GM18517 (cell line): ENCODE data around the gene KNOP1.
"Not testable (repeated sequence)": the region's sequence is repeated elsewhere in the genome, so short reads cannot be mapped to it uniquely, and the experiment has no call there.

ENCODE experiments used
- ATAC-seq: cut with Tn5 transposase; IDR thresholded peaks from one replicate; pipeline ENCODE4 v1.9.1; 2021; ENCODE audit warnings: mild to moderate bottlenecking, moderate library complexity; ENCODE audit not compliant: unreplicated experiment

KNOP1 gene

DNA sequence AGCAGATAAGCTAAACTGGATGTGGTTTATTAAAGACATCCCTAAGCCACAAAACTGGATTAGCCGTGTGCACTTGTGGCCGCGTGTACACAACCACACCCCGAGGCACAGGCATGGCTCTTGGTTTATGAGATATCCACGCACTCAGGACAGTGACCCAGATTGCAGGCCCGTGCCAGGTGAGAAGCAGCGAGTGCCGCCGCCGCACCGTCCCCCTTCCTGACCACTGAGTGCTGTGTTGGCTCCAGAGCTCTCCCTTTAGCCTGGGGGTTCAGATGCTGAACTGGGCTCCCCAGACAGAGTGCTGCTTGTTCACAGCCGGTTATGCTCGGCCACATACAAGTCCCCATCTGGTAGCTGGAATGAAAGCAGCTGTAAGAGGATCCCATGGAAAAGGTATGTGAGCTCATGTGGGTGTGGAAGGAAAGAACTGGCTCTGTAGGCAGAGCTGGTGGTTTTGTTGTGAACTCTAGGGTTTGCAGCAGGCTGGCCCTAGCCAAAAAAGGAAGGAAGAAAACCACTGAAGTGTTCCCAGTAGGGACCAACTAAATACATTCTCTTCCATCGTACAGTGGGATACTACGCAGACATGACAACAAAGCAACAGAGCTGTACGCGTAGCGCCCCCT, 29.5 kb downstream of the KNOP1 start:
- no peak for ATAC-seq

DNA sequence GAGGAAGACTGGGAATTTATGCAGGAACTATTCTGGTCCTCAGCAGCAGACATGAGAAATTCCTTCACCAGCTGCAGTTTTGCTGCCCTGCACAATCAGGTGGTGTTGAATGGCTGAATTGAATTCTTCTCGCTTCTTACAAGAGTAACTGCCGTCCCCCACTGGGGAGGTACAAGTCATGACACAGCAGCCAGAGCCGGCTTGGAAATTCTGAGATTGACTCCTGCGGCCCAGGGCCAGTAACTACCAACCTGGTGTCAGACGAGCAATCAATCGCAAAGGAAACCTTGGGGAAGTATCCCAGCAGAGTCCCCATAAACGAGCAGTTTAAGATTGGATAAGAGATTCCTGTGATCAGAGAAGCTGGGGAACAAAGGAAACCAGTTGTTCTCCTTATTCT, 30.7 kb downstream of the KNOP1 start:
- ATAC-seq: no peak

DNA sequence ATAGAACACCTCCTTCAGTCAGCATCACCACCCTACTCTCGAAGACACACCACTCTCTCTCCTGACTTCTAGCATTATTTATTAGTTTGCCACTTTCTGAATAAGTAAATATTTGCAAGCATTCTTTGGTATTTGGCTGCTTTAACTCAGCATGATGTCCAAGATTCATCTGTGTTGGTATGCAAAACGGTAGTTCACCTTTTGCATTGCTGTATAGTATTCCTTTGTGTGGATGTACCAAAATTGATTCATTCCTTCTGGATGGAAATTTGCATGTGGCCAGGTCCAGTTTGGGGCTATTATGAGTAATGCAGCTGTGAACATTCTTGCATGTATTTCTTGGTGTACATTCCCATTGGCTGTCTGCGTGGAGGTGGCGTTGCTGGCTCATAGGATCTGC, 32.9 kb downstream of the KNOP1 start:
- ATAC-seq: no peak

DNA sequence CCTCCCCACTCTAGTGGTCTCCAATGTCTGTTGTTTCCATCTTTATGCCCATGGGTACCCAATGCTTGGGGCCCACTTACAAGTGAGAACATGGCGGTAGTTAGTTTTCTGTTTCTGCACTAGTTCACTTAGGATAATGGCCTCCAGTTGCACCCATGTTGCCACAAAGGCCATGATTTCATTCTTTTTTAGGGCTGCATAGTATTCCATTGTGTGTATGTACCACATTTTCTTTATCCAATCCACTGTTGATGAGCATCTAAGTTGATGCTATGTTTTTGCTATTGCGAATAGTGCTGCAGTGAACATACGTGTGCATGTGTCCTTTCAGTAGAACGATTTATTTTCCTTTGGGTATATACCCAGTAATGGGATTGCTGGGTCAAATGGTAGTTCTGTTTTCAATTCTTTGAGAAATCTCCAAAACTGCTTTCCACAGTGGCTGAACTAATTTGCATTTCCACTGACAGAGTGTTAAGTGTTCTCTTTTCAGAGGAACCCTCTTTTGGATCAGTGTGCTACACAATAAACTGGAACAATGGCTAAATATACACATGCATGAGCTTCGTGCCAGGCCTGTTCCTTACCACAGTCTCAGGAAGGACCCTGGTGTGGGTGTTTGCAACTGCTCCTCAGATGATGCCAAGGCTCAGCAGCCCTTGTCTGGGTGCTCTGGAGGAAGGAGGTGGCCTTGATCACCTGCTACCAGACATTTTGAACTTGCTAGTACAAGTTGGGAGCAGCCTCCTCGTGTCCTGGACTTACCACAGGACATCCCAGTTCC, 34.4 kb downstream of the KNOP1 start:
- ATAC-seq: no peak

DNA sequence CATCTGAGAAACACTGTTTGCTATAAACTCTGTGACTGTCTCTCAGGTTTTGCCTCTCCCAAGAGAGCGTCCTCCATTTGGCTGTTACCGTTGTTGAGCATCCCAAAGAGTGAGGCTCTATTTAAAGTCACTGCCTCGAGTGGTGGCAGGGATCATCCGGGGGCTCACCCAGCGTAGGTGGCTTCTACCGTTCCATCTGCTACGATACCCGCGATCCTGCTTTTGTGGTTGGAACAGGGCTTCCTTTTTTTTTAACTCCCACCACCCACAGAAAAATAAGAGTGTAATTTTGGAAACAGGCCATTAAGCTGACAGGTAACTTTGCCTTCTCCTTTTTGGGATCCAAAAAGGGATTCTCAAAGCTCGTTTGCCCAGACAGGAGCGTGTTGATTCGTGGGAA, 36.4 kb downstream of the KNOP1 start:
- no peak for ATAC-seq

DNA sequence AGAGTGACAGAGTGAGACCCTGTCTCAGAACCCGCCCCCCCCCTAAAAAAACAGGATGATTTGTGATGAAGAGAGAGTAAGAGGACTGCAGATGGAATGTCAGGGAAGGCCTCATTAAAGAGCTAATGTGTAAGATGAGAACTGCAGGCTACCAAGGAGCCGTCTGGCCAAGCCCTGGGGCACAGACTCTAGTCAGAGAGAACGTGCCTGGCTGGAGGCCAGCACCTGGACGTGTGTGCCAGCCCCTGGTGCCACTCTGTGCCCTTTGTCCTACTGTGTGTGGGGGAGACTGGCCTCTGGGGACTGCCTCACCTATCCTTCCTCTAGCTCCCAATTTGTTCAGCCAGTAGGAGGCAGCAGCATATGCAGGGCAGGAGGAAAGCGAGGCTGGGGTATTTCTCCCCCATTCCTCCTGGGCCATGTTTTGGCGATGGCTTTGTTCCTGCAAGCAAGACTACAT, 37.1 kb downstream of the KNOP1 start:
- no peak for ATAC-seq

DNA sequence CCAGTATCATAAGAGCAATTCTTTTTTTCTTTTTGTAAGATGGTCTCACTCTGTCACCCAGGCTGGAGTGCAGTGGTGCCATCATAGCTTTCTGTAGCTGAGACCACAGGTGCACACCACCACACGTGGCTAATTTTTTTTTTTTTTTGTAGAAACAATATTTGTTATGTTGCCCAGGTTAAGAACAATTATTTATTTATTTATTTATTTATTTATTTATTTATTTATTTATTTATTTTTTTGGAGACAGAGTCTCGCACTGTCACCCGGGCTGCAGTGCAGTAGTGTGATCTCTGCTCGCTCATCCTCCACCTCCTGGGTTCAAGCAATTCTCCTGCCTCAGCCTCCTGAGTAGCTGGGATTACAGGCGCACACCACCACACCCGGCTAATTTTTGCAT, 38.7 kb downstream of the KNOP1 start:
- not testable (repeated sequence) for ATAC-seq

DNA sequence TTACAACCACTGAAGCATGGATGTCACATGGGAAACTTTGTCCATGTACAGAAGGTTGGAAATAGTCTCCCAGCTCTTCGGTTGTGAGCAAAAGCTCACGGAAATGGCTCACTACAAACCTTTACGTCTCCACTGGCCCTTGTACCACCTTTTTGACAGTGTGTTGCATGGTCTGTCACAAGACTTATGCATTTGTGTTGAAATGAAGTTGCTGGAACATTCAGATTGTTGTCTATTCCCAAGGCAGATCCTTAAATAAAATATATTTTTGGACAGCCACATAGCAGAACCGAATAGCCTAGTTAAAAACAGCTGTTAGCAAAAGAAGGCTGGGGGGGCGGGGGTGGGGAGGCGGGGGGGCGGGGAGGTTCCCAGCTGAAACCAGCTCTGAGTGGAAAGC, 39.2 kb downstream of the KNOP1 start:
- ATAC-seq: no peak

DNA sequence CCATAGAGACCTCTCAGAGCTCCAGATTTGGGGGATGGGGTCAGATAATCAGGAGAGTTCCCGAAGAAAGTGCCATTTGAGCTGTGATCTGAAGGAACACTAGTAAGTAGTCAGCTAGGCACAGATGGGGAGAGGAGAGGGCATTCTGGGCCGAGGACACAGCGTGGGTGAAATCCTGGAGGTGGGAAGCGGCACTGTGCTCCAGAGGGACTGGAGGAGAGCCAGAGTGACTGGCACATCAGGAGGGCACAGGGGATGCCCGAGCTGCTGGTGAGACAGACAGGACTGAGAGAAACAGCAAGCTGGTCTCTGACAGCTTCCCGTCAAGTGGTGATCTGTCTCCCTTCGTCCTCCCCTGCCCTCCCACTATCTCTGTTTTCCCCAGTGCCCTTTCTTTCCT, 40.6 kb downstream of the KNOP1 start:
- no peak for ATAC-seq

DNA sequence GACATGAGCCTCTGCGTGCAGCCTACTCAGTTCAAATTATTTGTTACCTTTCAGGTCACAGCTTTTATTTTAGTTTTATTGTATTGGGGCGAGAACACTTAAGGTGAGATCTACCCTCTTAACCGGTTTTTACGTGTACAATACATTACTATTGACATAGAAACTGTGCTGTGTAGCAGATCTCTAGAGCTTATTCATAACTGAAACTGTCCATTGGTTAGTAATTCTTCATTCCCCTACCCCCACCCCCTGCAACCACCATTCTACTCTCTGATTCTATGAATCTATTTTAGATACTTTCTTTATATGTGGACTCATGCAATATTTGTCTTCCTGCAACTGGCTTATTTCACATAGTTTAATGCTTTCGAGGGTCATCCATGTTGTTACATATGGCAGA, 43.5 kb downstream of the KNOP1 start:
- ATAC-seq: no peak

DNA sequence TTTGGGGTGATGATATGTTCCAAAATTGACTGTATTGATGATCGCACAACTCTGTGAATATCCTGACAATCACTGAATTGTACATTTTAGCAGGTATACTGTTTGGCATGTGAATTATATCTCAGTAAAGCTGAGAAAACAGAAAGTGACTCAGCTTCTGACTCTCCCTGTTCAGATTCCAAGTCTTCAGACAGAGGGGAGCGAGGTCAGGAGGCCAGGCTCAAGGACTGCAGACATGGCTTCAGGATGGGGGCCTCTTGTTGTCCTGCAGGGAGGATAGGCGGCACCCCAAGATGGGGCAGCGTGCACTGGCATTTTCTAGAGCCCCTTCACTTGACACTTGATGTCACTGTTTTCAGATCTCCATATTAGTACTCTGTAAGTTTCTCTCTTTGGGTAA, 45.6 kb downstream of the KNOP1 start:
- no peak for ATAC-seq

DNA sequence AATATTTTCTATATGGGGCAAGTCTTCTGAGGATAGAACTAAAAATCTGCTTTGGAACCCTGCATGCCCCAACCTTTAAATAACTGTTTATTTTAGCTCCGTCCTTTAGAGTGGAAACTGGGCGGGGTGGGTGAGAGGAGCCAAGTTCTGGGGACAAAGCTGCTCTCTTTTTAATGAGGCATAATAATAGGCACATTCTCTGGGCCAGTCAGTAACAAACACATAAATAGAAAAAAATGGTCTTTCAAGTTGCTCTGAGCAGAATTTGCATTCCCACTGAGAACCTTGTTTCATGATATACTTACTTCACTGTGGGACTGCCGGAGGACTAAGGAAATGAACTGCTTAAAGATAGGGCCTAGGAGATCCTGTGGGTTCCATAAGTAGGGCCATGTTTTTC, 51.5 kb downstream of the KNOP1 start:
- no peak for ATAC-seq

DNA sequence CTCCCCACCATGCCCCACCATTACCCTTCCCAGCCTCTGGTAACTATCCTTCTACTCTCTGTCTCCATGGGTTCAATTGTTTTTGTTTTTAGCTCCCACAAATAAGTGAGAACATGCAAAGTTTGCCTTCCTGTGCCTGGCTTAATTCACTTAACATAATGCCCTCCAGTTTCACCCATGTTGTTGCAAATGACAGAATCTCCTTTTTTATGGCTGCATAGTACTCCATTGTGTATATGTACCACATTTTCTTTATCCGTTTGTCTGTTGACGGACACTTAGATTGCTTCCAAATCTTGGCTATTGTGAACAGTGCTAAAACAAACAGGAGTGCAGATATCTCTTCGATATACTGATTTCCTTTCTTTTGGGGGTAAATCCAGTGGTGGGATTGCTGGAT, 52.7 kb downstream of the KNOP1 start:
- ATAC-seq: not testable (repeated sequence)

DNA sequence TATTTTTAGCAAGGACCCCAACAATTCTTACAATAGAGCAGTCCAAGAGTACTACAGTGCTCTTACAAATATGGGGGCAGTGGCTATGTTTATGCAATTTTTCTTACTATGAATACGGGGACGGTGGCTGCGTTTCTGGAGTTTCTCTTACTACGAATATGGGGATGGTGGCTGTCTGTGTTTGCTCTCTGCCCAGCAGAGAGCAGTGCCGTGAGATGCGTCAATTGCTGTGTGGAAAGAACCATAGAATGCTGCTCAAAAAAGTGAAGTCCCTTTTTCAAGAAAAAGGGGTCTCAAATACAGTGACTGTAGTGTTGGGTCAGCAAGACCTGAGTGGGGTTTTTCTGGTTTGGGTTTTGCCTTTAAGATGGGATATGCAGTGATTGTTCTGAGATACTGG, 53.9 kb downstream of the KNOP1 start:
- no peak for ATAC-seq

DNA sequence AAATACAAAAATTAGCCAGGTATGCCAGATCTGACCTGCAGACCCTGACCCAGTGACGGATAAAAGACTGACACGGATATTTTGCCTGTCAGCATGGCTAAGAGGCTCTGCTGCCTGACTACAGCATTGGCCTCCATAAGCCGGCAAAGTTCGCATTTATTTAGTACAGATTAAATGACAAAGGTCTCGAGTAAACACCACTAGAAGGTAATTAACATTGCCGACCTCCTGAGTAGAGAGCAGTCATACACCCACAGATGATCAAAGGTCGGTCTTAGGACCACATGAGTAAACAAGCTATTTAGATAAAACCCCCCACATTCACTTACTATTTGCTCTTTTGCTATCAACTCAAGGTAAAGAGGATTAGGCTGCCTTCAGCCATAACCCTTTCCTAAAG, 55.7 kb downstream of the KNOP1 start:
- no peak for ATAC-seq

DNA sequence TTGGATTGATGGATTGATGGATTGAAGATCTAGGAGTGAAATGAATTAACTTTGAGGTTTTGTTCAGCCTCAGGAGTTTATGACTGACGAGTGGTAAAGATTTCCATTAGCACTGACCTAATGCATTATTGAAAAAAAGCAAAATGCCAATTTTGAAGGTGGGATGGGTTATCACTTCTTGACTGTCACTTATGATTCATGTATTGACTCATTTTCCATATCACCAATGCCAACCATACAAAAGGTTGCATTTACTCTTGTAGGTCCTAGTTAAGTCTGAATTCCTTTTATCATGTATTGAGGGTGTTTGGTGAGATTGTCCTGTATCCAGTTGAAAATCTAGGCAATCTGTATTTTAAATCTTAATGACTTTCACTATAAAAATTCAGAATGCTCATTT, 57.6 kb downstream of the KNOP1 start:
- no peak for ATAC-seq

DNA sequence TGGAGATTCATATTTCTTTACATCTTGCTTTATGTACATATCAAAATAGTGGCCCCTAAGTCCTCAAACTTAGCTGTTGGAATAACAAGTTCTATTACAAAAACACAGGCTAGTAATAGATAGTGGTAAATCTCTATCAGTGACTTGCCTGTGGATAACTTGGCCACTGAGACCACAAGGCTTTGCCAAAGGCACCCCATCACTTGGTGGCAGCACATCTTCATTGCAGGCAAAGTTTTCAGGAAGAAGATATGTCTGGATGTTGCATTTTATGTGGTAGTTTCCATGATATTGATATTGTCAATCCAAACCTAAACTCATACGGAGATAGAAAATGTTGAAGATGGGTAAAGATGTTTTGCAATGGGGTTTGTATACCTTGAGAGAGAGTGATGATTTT, 58.5 kb downstream of the KNOP1 start:
- no peak for ATAC-seq

DNA sequence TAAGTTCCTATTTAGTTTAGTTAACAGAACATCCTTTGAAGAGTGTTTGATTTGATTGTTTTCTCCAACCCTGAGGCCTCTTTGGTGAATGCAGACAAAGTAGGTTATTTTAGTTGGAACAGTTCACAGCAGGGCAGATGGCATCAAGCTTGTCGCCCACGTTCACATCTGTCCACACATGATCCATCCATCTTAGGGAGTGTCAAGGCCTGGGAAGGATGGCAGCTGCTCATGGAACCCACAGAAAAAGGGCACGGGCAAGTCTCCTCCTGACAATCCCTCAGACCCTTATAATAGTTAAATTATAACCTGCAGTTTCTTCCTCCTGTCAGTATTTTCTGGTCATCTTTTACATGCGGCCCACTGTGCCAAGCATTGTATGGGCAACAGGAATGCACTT, 60.2 kb downstream of the KNOP1 start:
- no peak for ATAC-seq

DNA sequence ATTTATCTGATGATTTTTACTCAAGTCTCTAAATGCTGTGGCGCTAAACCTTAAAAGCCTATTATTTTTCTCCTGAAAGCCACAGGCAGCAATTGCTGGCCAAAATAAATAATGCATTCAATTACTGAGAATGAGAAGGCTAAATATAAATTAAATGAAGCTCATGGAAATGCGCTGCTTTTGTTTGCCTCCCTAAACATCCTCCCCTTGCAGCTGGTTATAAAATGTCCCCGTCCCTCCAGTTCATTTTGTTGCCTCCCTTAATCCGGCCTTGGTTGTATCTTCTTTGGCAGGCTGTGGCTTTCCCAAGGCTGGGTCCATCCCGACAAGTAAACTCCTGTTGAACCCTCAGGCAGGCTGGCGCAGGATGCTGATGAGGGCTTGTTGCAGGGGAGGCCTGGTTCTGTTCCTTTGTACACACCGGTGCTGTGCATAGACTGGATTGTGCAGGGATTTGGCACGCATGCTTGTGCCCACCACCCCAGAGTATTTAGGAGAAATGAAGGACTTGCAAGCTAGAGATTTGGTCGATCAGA, 62.7 kb downstream of the KNOP1 start:
- ATAC-seq: no peak

DNA sequence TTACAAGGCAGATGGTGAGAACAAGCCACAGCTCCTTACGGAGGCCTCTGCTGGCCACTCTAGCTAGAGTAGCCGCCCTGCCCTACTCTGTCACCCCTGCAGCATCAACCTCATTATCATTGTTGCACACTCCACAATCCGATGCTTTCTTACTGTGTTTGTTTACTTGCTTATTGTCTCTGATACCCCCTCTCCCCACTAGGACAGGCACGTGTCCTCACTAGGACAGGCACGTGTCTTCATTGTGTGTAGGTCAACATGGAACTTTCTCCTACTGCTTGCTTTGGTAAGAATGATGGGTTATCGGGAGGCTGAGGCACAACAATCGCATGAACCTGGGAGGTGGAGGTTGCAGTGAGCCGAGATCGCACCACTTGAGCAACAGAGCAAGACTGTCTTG, 63.9 kb downstream of the KNOP1 start:
- no peak for ATAC-seq
